Anterior cingulate cortex (tissue), 58 donors: ENCODE data around the gene BTBD2.
"Not testable (repeated sequence)": the region's sequence is repeated elsewhere in the genome, so short reads cannot be mapped to it uniquely, and the experiment has no call there.

ENCODE experiments used
- DNase-seq, 58 donors: peaks; one replicate each; lab custom pipeline; 2025; lab: John Stamatoyannopoulos, UW

Gene BTBD2

GRCh38 chr19:2041683-2042484, 26.4 kb upstream of the BTBD2 start:
- peak; percentile 43 to 99 (median 95) for DNase-seq

DNA sequence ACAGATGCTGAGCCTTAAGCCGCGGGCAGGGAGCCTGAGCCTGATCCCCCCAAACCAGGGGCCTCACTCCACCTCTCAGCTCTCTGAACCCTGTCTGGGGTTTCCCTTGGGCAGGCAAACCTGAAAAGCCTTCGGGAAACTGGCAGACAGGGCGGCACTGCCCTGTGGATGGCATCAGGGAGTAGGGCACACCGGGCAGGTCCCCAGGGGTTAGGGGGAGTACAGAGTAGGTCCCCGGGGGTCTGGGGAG, 25.8 kb upstream of the BTBD2 start:
- DNase-seq, result no peak

DNA sequence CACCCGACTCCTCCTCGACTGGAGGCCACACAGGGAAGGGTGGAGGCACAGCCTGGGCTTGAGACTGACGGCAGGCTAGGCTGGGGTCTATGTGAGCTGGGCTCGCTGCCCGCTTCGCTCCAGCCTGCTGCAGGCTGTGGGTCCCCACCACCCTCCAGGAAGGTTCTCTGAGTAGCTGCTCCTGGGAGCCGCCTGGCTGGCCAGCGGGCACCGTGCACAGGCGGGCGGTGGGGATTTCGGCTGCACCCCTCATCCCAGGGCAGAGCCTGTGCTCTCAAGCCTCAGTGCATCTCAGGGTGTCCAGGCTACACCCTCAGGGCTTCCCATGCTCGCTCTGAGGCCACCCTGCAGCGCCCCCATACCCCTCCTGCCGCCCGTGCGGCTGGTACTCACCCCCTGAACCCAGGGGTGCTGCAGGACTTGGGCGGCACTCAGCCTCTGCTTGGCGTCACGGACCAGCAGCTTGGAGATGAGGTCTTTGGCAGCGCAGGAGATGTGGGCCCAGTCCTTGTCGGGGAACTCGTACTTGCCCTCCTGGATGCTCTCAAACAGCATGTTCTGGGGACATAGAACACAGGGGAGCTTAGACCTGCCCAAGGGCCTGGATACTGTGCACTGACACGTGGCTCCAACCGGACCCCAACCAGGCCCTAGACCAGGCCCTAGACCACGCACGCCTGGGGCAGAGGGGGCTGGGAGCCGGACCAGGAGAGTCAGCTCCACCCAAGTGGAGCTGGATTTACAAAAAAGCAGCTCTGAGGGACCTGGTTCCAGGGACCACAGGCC, 25.3 kb upstream of the BTBD2 start:
- DNase-seq, result no peak

GRCh38 chr19:2039959-2040646, 24.6 kb upstream of the BTBD2 start:
- DNase-seq, result no peak

DNA sequence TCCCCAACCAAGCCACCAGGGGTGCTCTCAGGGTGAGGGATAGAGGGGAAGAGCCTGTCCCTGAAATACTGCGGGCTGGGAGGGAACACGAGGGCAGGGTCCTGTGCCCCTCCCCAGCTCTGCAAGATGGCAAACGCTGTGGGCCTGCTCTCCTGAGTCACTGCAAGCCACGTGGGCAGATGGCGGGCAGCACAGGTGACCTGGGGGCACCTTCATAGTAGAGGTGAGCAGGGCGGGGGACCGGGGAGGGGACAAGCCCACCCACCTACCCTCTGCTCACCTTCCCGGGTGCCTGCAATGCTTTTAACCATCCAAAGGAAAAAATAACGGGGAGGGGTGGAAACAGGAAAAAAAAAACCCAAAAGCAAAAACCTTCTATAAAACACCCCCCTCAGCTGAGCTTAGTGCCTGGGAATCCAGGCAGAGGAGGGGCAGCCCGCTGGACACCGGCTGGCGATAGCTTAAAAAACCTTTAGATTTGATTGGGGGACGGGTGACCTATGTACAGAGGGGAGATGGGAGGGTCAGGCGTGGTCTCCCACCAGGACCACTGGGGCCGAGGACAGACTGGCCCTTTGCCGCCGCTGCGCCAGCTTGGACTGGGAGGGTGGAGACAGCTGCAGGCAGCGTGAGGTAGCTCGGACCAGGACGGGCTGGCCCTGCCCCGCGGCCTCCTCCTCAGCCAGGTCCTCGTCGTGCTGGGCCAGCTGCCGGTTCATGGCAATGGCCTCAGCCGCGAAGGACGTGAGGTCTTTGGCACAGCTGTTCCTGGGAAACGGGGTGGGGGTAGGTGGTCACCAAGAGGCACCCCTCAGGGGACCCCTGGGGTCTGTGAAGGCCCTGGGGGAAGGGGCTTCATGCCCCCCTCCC, 23.8 kb upstream of the BTBD2 start:
- DNase-seq, result no peak

- no peak for DNase-seq
Observed at GRCh38 chr19:2038284-2039088, 23.0 kb upstream of the BTBD2 start.

GRCh38 chr19:2037651-2038255, 22.2 kb upstream of the BTBD2 start:
- DNase-seq, result no peak

DNA sequence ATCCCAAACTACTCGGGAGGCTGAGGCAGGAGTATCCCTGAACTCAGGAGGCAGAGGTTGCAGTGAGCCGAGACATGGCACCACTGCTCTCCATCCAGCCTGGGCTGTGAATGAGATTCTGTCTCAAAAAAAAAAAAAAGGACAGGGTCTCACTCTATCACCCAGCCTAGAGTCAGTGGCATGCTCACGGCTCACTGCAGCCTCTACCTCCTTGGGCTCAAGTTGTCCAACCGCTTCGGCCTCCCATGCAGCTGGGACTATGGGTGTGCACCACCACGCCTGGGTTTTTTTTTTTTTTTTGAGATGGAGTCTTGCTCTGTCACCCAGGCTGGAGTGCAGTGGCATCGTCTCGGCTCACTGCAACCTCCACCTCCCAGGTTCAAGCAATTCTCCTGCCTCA, 20.9 kb upstream of the BTBD2 start:
- DNase-seq, result no peak

- DNase-seq, result no peak
Observed at GRCh38 chr19:2035590-2035991, 20.1 kb upstream of the BTBD2 start.

DNA sequence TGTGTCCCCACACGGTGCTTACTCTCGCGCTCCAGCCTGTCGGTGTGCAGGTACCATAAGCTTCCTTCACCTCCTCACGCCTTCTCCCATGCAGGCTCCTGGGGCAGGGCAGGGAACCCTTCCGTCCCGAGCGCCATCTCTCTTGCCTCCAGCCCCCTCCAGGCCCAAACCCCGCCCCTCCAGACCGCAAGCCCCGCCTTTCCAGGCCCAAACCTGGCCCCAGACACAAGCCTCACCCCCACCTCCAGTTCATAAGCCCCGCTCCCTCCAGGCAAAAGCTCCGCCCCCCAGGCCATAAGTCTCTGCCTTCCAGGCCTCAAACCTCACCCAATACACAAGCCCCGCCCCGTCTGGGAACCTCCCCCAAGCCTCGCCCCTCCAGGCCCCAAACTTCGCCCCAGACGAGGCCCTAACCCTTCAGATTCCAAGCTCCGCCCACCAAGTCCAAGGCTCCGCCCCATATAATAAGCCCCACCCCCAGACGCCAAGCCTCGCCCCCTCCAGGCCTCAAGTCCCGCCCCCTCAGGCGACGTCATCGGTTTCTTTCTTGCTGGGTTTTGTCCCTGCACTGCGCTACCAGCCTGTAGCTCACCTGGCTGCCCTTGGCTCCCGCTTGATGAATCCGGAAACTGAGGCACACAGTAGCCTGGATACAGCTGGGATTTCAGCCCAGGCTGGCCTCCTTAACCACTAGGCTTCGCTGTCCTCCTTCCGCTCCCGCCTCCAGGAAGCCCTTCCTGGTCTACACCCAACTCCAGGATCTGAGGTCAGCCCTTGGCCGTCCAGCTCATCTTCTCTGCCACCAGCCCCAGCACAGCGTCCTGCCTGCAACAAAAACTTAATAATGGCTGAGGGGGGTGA, 19.4 kb upstream of the BTBD2 start:
- DNase-seq, result peak in 2 of 58 donors; percentile 47 to 53

DNA sequence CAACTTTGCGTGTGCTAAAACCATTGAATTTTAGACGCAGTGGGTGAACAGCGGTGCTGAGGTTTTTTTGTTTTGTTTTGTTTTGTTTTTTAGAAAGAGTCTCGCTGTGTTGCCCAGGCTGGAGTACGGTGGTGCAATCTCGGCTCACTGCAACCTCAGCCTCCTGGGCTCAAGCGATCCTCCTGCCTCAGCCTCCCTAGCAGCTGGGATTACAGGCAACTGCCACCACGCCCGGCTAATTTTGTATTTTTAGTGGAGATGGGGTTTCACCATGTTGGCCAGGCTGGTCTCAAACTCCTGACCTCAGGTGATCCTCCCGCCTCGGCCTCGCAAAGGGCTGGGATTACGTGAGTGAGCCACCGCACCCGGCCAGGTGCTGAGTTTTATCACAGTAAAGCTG, 18.7 kb upstream of the BTBD2 start:
- not testable (repeated sequence) for DNase-seq

DNA sequence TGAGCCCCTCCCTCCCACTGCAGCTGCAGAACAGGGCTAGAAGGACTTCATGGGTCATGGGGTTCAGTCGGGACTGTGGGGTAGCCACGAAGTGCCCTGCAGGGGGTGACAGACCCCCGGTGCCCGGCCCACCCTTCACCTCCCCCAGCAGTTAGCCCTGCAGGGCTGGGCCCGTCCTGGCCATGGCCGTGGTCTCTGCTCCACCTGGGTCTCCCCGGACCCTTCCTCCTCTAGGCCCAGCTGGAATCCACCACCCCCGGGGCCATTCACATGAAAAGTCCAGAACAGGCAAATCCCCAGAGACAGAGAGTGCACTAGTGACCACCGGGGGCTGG, 18.3 kb upstream of the BTBD2 start:
- no peak for DNase-seq

DNA sequence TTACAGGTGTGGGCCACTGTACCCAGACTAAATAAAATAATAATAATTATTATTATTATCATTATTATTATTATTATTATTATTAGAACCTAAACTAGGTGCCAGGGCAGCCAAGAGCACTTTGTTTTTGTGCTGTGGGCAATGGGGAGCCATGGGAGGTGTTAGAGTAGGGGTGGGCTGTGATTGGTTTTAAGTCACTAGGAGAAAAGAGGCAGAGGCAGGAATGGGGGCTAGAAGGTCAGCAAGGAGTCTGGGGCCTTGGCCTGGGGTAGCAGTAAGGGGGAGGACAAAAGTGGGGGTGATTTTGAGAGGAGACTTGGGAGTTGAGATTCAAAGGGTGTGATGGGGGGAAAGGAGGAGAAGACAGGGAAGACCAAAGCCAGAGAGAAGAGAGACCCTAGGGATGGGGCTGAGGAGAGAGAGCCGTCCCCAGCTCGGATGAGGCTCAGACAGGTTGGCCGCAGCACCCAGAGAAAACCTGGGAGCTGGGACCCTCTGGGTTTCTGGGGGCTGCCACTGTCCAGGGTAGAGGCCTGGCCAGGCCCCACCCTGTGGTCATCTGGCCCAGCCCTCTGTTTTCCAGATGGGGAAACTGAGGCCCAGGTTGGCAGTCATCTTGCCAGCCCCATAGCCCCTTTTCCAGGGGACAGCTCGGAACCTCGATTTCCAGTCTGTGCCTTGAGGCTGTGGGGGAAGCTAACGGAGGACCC, 17.8 kb upstream of the BTBD2 start:
- no peak for DNase-seq

- DNase-seq, result peak; percentile 47 to 100 (median 92)
Observed at GRCh38 chr19:2032296-2032941, 16.9 kb upstream of the BTBD2 start.

DNA sequence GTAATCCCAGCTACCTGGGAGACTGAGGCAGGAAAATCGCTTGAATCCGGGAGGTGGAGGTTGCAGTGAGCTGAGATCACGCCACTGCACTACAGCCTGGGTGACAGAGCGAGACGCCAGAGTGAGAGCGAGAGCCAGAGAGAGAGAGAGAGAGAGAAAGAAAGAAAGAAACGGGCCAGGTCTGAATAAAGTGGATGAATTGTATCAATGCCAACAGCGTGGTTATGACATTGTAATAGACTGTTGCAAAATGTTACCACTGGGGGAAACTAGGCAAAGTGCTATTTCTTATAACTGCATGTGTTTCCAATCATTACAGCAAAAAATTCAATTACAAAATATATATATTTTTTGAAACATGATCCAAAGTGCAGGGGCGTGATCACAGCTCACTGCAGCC, 11.8 kb upstream of the BTBD2 start:
- DNase-seq, result no peak

- no peak for DNase-seq
Observed at GRCh38 chr19:2026770-2027169, 11.3 kb upstream of the BTBD2 start.

DNA sequence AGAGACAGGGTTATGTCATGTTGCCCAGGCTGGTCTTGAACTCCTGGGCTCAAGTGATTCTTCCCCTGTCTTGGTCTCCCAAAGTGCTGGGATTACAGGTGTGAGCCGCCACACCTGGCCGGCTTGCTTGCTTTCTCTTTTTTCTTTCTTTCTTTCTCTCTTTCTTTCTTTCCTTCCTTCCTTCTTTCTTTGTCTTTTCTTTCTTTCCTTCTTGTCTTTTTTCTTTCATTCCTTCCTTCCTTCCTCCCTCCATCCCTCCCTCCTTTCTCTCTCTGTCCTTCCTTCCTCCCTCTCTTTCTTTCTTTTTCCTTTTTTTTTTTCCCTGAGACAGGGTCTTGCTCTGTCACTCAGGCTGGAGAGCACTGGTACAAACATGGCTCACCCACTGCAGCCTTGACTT, 6.8 kb upstream of the BTBD2 start:
- DNase-seq, result no peak
